Endothelial cell of umbilical vein (primary cell): ENCODE data around the gene FER. TPM values are rescaled to one million over a fixed set of nuclear protein-coding genes. Genes with fewer than 3 reads are reported as not detected.

Source experiments
- BruUV-seq: library from RNA; stranded (reverse); fragments of 400-500 nt; replicated peaks from 2 replicates; lab custom pipeline; 2021; lab: Mats Ljungman, UMichigan
- CTCF ChIA-PET: fragments of 300-600, 350-600 bp; sonication (Branson Sonifier 250); formaldehyde crosslinking; loops from one replicate; lab custom pipeline; 2021; ENCODE audit warnings: antibody characterized with exemption, inconsistent platforms; lab: Charles Lee
- POLR2A ChIA-PET: fragments of 300-600, 350-600 bp; sonication (Branson Sonifier 250); formaldehyde crosslinking; loops from one replicate; lab custom pipeline; 2021; ENCODE audit warnings: antibody characterized with exemption, inconsistent platforms; lab: Charles Lee
- DNase-seq: peaks from one replicate; pipeline ENCODE4 v3.0.0-alpha.2; 2011; ENCODE audit warnings: low read depth, low spot score
- FAIRE-seq: peaks from 2 replicates; lab custom pipeline; 2011; peaks lifted over from hg19 to GRCh38; lab: Jason Lieb, UNC
- H2AFZ ChIP-seq: 2 replicates; pipeline ENCODE4 v1.6.0; 2012; ENCODE audit warnings: low read depth, low read length, control low read depth, inconsistent platforms
- H3K27ac ChIP-seq: 2 replicates; pipeline ENCODE4 v1.5.1; 2011; ENCODE audit warnings: low read depth, mild to moderate bottlenecking, control low read depth, low read length, moderate library complexity; ENCODE audit not compliant: insufficient read depth
- H3K27me3 ChIP-seq, 2 experiments: 2 replicates each; pipeline versions ENCODE4 v1.6.0 to v1.6.1; 2011; ENCODE audit warnings: low read length in 2 of 2, mixed read lengths in 1 of 2; ENCODE audit not compliant: control insufficient read depth in 2 of 2, insufficient read depth in 2 of 2
- H3K36me3 ChIP-seq, 2 experiments: 2 replicates in 1 of 2; 3 replicates in 1 of 2; pipeline ENCODE4 v1.5.1; 2011; ENCODE audit warnings: low read length in 2 of 2, mild to moderate bottlenecking in 1 of 2, moderate library complexity in 1 of 2; ENCODE audit not compliant: control insufficient read depth in 2 of 2, insufficient read depth in 2 of 2; ENCODE audit errors: extremely low read depth in 1 of 2
- H3K4me1 ChIP-seq: 3 replicates; pipeline ENCODE4 v1.5.1; 2011; ENCODE audit warnings: mild to moderate bottlenecking, low read length; ENCODE audit not compliant: control insufficient read depth, insufficient read depth; ENCODE audit errors: extremely low read depth
- H3K4me2 ChIP-seq: 2 replicates; pipeline ENCODE4 v1.6.1; 2011; ENCODE audit warnings: low read length, control low read depth, mixed read lengths; ENCODE audit not compliant: insufficient read depth
- H3K4me3 ChIP-seq, 3 experiments: fragments of 200-600 bp in 1 of 3; sonication (generic), shearing (Covaris generic) in 1 of 3; replicated peaks in 1 of 3; 2 replicates each; pipeline ENCODE4 v1.5.1; 2011 to 2016; ENCODE audit warnings: control low read depth in 3 of 3, low read length in 3 of 3, mild to moderate bottlenecking in 2 of 3, inconsistent platforms in 1 of 3, low read depth in 1 of 3, moderate library complexity in 1 of 3; ENCODE audit not compliant: insufficient read depth in 1 of 3
- H3K79me2 ChIP-seq: 2 replicates; pipeline ENCODE4 v1.6.0; 2012; ENCODE audit warnings: low read length, inconsistent platforms; ENCODE audit not compliant: control insufficient read depth, insufficient read depth
- H3K9ac ChIP-seq: replicated peaks from 2 replicates; pipeline ENCODE3; 2011; ENCODE audit warnings: low read length, control low read depth; ENCODE audit not compliant: insufficient read depth; ENCODE audit errors: extremely low read depth
- H3K9me1 ChIP-seq: replicated peaks from 3 replicates; pipeline ENCODE4 v1.6.0; 2011; ENCODE audit warnings: mild to moderate bottlenecking, low read length; ENCODE audit not compliant: control insufficient read depth, insufficient read depth; ENCODE audit errors: extremely low read depth
- H3K9me3 ChIP-seq: replicated peaks from 2 replicates; pipeline ENCODE4 v1.5.1; 2012; ENCODE audit warnings: low read length, inconsistent platforms; ENCODE audit not compliant: control insufficient read depth, insufficient read depth
- H4K20me1 ChIP-seq: replicated peaks from 2 replicates; pipeline ENCODE3; 2011; ENCODE audit warnings: mild to moderate bottlenecking, low read length; ENCODE audit not compliant: control insufficient read depth, insufficient read depth; ENCODE audit errors: extremely low read depth
- EZH2 ChIP-seq: IDR thresholded peaks from 2 replicates; pipeline ENCODE4 v1.6.1; 2012; ENCODE audit warnings: borderline replicate concordance, low read depth, mild to moderate bottlenecking, moderate library complexity, low read length, inconsistent platforms; ENCODE audit not compliant: severe bottlenecking
- FOS ChIP-seq: IDR thresholded peaks from 2 replicates; pipeline ENCODE4 v1.6.1; 2011; ENCODE audit warnings: mild to moderate bottlenecking, low read length, moderate library complexity, borderline replicate concordance; ENCODE audit not compliant: insufficient read depth
- GATA2 ChIP-seq: IDR thresholded peaks from 2 replicates; pipeline ENCODE4 v1.7.0; 2011; ENCODE audit warnings: low read depth, mild to moderate bottlenecking, moderate library complexity, mixed read lengths, low read length; ENCODE audit not compliant: insufficient read length, insufficient read depth
- JUN ChIP-seq: IDR thresholded peaks from 2 replicates; pipeline ENCODE4 v1.6.1; 2011; ENCODE audit warnings: borderline replicate concordance, low read depth; ENCODE audit not compliant: insufficient read length, insufficient read depth
- POLR2AphosphoS5 ChIP-seq: IDR thresholded peaks from 2 replicates; pipeline ENCODE4 v1.6.1; 2012; ENCODE audit warnings: low read depth, mild to moderate bottlenecking, control low read depth, low read length, moderate library complexity; ENCODE audit not compliant: insufficient read depth
- dilution Hi-C: fragments of 300-500 bp; cut with MboI; formaldehyde crosslinking; loops from one replicate; pipeline ENCODE4 v1.15.0; 2019; ENCODE audit warnings: low sequenced_read_pairs; ENCODE audit not compliant: extremely low pct_ligation_motif_present
- intact Hi-C: fragments of 100-400 bp; cut with micrococcal nuclease; formaldehyde crosslinking; loops from one replicate; pipeline ENCODE4 v1.10.0; 2022
- polyA plus RNA-seq, 4 experiments: library from polyadenylated mRNA; depleted of rRNA in 3 of 4; stranded (reverse) in 3 of 4; unstranded in 1 of 4; fragments of >200 nt; gene quantifications; 2 replicates each; pipeline versions ENCODE4 v1.2.1 to v1.2.3, GENCODE V29; 2011 to 2012; ENCODE audit warnings: missing spikeins in 1 of 4
- total RNA-seq: library from RNA; stranded (reverse); gene quantifications from 2 replicates; pipeline ENCODE4 v1.2.3, GENCODE V29; 2021
- TF ChIP-seq, protein P1 (sequence below), 2 donors: IDR thresholded peaks; 1 replicate in 1 of 2; 2 replicates in 1 of 2; pipeline ENCODE4 v1.5.1; 2011; ENCODE audit warnings: low read length in 2 of 2, mild to moderate bottlenecking in 2 of 2, moderate library complexity in 2 of 2, control low read depth in 1 of 2, inconsistent platforms in 1 of 2, low read depth in 1 of 2; ENCODE audit not compliant: insufficient read depth in 1 of 2; ENCODE audit errors: extremely low read depth in 1 of 2
- TF ChIP-seq, protein P2 (sequence below): IDR thresholded peaks from 2 replicates; pipeline ENCODE4 v1.6.1; 2011; ENCODE audit not compliant: insufficient read depth, insufficient read length

The FER gene
- total and polyA plus RNA-seq, 2 donors (not counting 3 experiments of a cell fraction or from before 2014, with no cell fraction given) = 2.3 to 27.5 TPM

GRCh38 chr5:109163336-109163735 lies 415.6 kb downstream of the FER start:
- no peak overlapping the region for H3K4me2 ChIP-seq
- CTCF ChIA-PET = no interaction called here
- H3K36me3 ChIP-seq = no peaks in the 10 kb centered on the region
- H3K4me1 ChIP-seq = no peaks in the 10 kb centered on the region
- dilution Hi-C loops = no loop called here
- no peak overlapping the region for H3K9ac ChIP-seq
- H4K20me1 ChIP-seq = no peaks in the 10 kb centered on the region
- DNase-seq = no peak
- H3K9me3 ChIP-seq = no peaks in the 10 kb centered on the region
- FAIRE-seq = no peak
- H3K4me3 ChIP-seq = no peak overlapping the region
- no peaks in the 10 kb centered on the region for H3K27me3 ChIP-seq
- H3K9me1 ChIP-seq = no peaks in the 10 kb centered on the region
- intact Hi-C loops = no loop called here
- no peak for TF ChIP-seq JUN
- TF ChIP-seq EZH2 = no peak
- TF ChIP-seq, protein P1, sequence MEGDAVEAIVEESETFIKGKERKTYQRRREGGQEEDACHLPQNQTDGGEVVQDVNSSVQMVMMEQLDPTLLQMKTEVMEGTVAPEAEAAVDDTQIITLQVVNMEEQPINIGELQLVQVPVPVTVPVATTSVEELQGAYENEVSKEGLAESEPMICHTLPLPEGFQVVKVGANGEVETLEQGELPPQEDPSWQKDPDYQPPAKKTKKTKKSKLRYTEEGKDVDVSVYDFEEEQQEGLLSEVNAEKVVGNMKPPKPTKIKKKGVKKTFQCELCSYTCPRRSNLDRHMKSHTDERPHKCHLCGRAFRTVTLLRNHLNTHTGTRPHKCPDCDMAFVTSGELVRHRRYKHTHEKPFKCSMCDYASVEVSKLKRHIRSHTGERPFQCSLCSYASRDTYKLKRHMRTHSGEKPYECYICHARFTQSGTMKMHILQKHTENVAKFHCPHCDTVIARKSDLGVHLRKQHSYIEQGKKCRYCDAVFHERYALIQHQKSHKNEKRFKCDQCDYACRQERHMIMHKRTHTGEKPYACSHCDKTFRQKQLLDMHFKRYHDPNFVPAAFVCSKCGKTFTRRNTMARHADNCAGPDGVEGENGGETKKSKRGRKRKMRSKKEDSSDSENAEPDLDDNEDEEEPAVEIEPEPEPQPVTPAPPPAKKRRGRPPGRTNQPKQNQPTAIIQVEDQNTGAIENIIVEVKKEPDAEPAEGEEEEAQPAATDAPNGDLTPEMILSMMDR (IDR thresholded peaks at IDR 0.05; ENCODE audit: extremely low read depth in 1 of 2, insufficient read depth in 1 of 2, low read depth in 1 of 2, low read length in 2 of 2) = no peak
- TF ChIP-seq, protein P2, sequence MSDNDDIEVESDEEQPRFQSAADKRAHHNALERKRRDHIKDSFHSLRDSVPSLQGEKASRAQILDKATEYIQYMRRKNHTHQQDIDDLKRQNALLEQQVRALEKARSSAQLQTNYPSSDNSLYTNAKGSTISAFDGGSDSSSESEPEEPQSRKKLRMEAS = no peak
- no peak overlapping the region for H3K27ac ChIP-seq
- no peaks in the 10 kb centered on the region for H3K79me2 ChIP-seq
- POLR2A ChIA-PET = no interaction called here
- BruUV-seq = no TSS peak
- H2AFZ ChIP-seq = no peak overlapping the region

DNA sequence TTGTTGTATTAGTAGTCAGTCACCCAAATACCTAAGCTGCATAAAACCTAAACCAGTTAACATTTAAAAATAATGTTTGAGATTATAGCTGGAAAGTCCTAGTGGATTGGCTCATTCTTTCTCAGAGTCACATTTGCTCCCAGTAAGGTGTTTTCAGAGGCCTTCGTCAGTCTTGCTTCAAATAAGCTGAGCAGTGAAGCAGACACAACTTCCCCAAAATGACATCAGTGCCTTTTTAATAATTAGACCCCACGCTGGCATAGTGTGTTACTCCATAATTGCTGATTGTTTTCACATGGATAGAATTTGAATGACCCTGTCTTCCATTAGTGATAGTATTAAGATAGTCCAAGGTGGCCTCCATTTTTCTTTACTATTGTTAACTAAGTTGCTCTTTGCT lies 416.3 kb downstream of the FER start:
- dilution Hi-C loops = no loop called here
- ChIA-PET CTCF (no interaction called here), POLR2A (no interaction called here)
- H3K79me2 ChIP-seq = no peaks in the 10 kb centered on the region
- no peak overlapping the region for H3K4me2 ChIP-seq
- no peaks in the 10 kb centered on the region for H3K9me3 ChIP-seq
- no peak for TF ChIP-seq JUN
- TF ChIP-seq FOS = no peak
- TF ChIP-seq, protein P2 = no peak
- TF ChIP-seq GATA2 = no peak
- no peak for TF ChIP-seq POLR2AphosphoS5
- no peaks in the 10 kb centered on the region for H3K36me3 ChIP-seq
- BruUV-seq = no TSS peak
- H3K27ac ChIP-seq = no peak overlapping the region
- H2AFZ ChIP-seq = no peak overlapping the region
- DNase-seq = no peak
- H3K4me3 ChIP-seq = no peak overlapping the region
- no peaks in the 10 kb centered on the region for H3K9me1 ChIP-seq
- H3K27me3 ChIP-seq = no peaks in the 10 kb centered on the region
- intact Hi-C loops = no loop called here
- no peak for FAIRE-seq
- no peaks in the 10 kb centered on the region for H3K4me1 ChIP-seq
- no peaks in the 10 kb centered on the region for H4K20me1 ChIP-seq
- H3K9ac ChIP-seq = no peak overlapping the region
